ENCODE data around the gene TRIML2. TPM values are rescaled to one million over a fixed set of nuclear protein-coding genes. Genes with fewer than 3 reads are reported as not detected.
A peak's percentile ranks its signal among the peaks of the same experiment; 100 is the strongest.

TRIML2 gene
- polyA plus RNA-seq, 1 of the 3 experiments (the other 2 are of a cell fraction) = not detected

- H3K27me3 ChIP-seq (ENCODE audit: insufficient read depth) = no peaks in the 10 kb centered on the region
- peak overlapping the region in 1 of 2 experiments; percentile 38; a peak in 1 of 4 replicates for H3K27ac ChIP-seq (ENCODE audit: low read depth in 2 of 2, low read length in 1 of 2)
- no peak overlapping the region for H2AFZ ChIP-seq (ENCODE audit: low read depth)
Measured at GRCh38 chr4:188127214-188127874, 17.9 kb upstream of the TRIML2 start.

More at GRCh38 chr4:188127214-188127874, 17.9 kb upstream of the TRIML2 start:
- CTCF ChIA-PET = no interaction called here
- WGBS (ENCODE audit: low lambda C conversion rate) = 16% methylated on average over 5 of the region's 5 CpGs
- Histone ChIP-seq H3K9me2 (no peaks in the 10 kb centered on the region), H3F3A (replicated peaks; ENCODE audit: insufficient read depth) (no peaks in the 10 kb centered on the region), H3K4me3 (ENCODE audit: low read depth in 2 of 2, low read length in 1 of 2) (no peak overlapping the region), H3K36me3 (replicated peaks in 1 of 2; ENCODE audit: control insufficient read depth in 1 of 2, insufficient read depth in 2 of 2, low read length in 1 of 2) (no peaks in the 10 kb centered on the region), H3K4me2 (no peak overlapping the region), H3K79me2 (ENCODE audit: insufficient read depth) (no peaks in the 10 kb centered on the region), H3K4me1 (ENCODE audit: control insufficient read depth in 1 of 2, insufficient read depth in 2 of 2, low read depth in 1 of 2, low read length in 1 of 2) (no peaks in the 10 kb centered on the region), H4K20me1 (ENCODE audit: insufficient read depth) (no peaks in the 10 kb centered on the region), H3K9ac (no peak overlapping the region), H3K9me3 (no peaks in the 10 kb centered on the region)
- POLR2A ChIA-PET = no interaction called here
- no peak for TF ChIP-seq CTCF (IDR thresholded peaks at IDR 0.05)
- TF ChIP-seq FOXM1 (IDR thresholded peaks at IDR 0.05; ENCODE audit: low read depth) = no peak
- TF ChIP-seq REST (IDR thresholded peaks at IDR 0.05; ENCODE audit: low read depth, low read length) = no peak
- TF ChIP-seq JUND (IDR thresholded peaks at IDR 0.05) = peak; percentile 31; the same call in 1 of the 2 replicates
- TF ChIP-seq EZH2phosphoT487 (IDR thresholded peaks at IDR 0.05; ENCODE audit: borderline replicate concordance, low read depth) = no peak
- TF ChIP-seq GABPA (IDR thresholded peaks at IDR 0.05; ENCODE audit: low read depth) = no peak
- TF ChIP-seq EP300 (IDR thresholded peaks at IDR 0.05; ENCODE audit: borderline replicate concordance in 1 of 2, low read depth in 1 of 2, low read length in 1 of 2) = no peak
- no peak for TF ChIP-seq RXRA (IDR thresholded peaks at IDR 0.05; ENCODE audit: borderline replicate concordance, low read depth)
- TF ChIP-seq, protein P1, sequence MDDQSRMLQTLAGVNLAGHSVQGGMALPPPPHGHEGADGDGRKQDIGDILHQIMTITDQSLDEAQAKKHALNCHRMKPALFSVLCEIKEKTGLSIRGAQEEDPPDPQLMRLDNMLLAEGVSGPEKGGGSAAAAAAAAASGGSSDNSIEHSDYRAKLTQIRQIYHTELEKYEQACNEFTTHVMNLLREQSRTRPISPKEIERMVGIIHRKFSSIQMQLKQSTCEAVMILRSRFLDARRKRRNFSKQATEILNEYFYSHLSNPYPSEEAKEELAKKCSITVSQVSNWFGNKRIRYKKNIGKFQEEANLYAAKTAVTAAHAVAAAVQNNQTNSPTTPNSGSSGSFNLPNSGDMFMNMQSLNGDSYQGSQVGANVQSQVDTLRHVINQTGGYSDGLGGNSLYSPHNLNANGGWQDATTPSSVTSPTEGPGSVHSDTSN (IDR thresholded peaks at IDR 0.05) = peak; percentile 31; the same call in 1 of the 2 replicates
- no peak for TF ChIP-seq POLR2AphosphoS5 (IDR thresholded peaks at IDR 0.05; ENCODE audit: low read depth, low read length)
- no peak for TF ChIP-seq SMC3 (IDR thresholded peaks at IDR 0.05; ENCODE audit: low read depth, low read length)
- TF ChIP-seq, protein P2, sequence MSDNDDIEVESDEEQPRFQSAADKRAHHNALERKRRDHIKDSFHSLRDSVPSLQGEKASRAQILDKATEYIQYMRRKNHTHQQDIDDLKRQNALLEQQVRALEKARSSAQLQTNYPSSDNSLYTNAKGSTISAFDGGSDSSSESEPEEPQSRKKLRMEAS (IDR thresholded peaks at IDR 0.05; ENCODE audit: low read depth) = no peak
- no peak for TF ChIP-seq SIN3A (IDR thresholded peaks at IDR 0.05; ENCODE audit: borderline replicate concordance, low read depth, low read length)
- TF ChIP-seq, protein P3, sequence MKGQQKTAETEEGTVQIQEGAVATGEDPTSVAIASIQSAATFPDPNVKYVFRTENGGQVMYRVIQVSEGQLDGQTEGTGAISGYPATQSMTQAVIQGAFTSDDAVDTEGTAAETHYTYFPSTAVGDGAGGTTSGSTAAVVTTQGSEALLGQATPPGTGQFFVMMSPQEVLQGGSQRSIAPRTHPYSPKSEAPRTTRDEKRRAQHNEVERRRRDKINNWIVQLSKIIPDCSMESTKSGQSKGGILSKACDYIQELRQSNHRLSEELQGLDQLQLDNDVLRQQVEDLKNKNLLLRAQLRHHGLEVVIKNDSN (IDR thresholded peaks at IDR 0.05; ENCODE audit: borderline replicate concordance, low read depth) = peak; percentile 16; the same call in 1 of the 2 replicates
- TF ChIP-seq YY1 (IDR thresholded peaks at IDR 0.05; ENCODE audit: low read depth) = no peak
- TF ChIP-seq GATA2 (CRISPR knock-in tag; IDR thresholded peaks at IDR 0.05) = no peak
- TF ChIP-seq, protein P4, sequence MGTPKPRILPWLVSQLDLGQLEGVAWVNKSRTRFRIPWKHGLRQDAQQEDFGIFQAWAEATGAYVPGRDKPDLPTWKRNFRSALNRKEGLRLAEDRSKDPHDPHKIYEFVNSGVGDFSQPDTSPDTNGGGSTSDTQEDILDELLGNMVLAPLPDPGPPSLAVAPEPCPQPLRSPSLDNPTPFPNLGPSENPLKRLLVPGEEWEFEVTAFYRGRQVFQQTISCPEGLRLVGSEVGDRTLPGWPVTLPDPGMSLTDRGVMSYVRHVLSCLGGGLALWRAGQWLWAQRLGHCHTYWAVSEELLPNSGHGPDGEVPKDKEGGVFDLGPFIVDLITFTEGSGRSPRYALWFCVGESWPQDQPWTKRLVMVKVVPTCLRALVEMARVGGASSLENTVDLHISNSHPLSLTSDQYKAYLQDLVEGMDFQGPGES (IDR thresholded peaks at IDR 0.05; ENCODE audit: low read depth, low read length) = no peak
- TF ChIP-seq FOXJ3 (CRISPR knock-in tag; IDR thresholded peaks at IDR 0.05) = no peak
- TF ChIP-seq FOSL2 (IDR thresholded peaks at IDR 0.05; ENCODE audit: borderline replicate concordance, low read depth) = no peak
- TF ChIP-seq ELF1 (IDR thresholded peaks at IDR 0.05) = no peak
- TF ChIP-seq MEF2A (IDR thresholded peaks at IDR 0.05; ENCODE audit: borderline replicate concordance, low read depth) = 0 out of 2 replicates have a peak, but pooled peaks have one; percentile 14
- TF ChIP-seq TCF12 (IDR thresholded peaks at IDR 0.05) = 0 out of 2 replicates have a peak, but pooled peaks have one; percentile 8
- no peak for TF ChIP-seq TEAD4 (IDR thresholded peaks at IDR 0.05; ENCODE audit: borderline replicate concordance, insufficient read depth)
- no peak for TF ChIP-seq RAD21 (IDR thresholded peaks at IDR 0.05; ENCODE audit: low read length)
- DNase-seq = no peak
